SK-N-SH treated with all-trans-retinoic acid at 6 μM for 48 hours (cell line): Measurements from ENCODE around the gene JARID2.

Experiments used
- GLIS3 ChIP-seq: fragments of 250-450 bp; sonication (Bioruptor Pico); IDR thresholded peaks from 2 replicates; pipeline ENCODE4 v1.5.0; 2020; ENCODE audit warnings: mild to moderate bottlenecking, moderate library complexity
- ISL1 ChIP-seq: fragments of 250-450 bp; sonication (Bioruptor Pico); IDR thresholded peaks from 2 replicates; pipeline ENCODE4 v2.1.2; 2022; ENCODE audit warnings: mild to moderate bottlenecking, moderate library complexity
- PPARA ChIP-seq: fragments of 250-450 bp; sonication (Bioruptor Pico); IDR thresholded peaks from 2 replicates; pipeline ENCODE4 v1.5.0; 2020; ENCODE audit warnings: mild to moderate bottlenecking, borderline replicate concordance
- RARB ChIP-seq: fragments of 250-450 bp; sonication (Bioruptor Pico); IDR thresholded peaks from 2 replicates; pipeline ENCODE4 v1.8.0; 2021; ENCODE audit warnings: mild to moderate bottlenecking, moderate library complexity

- TF ChIP-seq GLIS3 (CRISPR knock-in tag) (no peak), RARB (no peak), PPARA (CRISPR knock-in tag) (no peak), ISL1 (CRISPR knock-in tag) (no peak)
Observed at GRCh38 chr6:15461127-15461944, 215.5 kb downstream of the JARID2 start.
